Upper lobe of left lung (tissue), 4 donors: ENCODE results near the gene SCRN2.

Experiments
- POLR2A ChIP-seq, 4 donors: fragments of 450-650 bp; IDR thresholded peaks; one replicate each; pipeline ENCODE4 v1.5.1; 2016 to 2017; ENCODE audit warnings: antibody characterized with exemption in 4 of 4, mild to moderate bottlenecking in 2 of 4
- POLR2AphosphoS5 ChIP-seq, 2 donors: sonication (generic); formaldehyde crosslinking; IDR thresholded peaks; one replicate each; pipeline ENCODE4 v1.5.1; 2017; ENCODE audit warnings: antibody characterized with exemption in 2 of 2
- TF ChIP-seq, protein P1 (sequence below), 6 experiments: fragments of 450-650 bp in 4 of 6; fragments of 200-600 bp in 2 of 6; sonication (generic) in 2 of 6; IDR thresholded peaks; one replicate each; pipeline ENCODE4 v1.5.1; 2016 to 2019; ENCODE audit warnings: antibody characterized with exemption in 6 of 6

DNA sequence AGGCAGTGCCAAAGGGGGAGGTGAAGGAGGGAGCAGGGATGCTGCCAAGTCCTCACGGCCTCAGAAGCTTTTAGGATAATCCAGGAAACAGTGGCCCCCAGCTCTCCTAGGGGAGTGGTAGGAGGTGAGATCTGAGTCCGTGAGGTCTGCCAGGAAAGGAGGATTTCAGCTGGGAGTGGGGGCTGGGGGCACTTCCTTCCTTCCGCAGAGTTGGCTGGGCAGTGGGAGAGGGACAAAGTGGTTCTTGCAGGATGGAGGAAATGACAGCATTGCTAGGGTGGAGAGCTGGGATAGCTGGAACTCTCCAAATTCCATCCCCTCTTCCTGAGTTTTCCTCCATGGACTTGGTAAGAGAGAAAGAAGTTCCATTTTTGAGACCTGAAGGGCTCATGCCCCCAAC lies 14.7 kb upstream of the SCRN2 start:
- TF ChIP-seq, protein P1, sequence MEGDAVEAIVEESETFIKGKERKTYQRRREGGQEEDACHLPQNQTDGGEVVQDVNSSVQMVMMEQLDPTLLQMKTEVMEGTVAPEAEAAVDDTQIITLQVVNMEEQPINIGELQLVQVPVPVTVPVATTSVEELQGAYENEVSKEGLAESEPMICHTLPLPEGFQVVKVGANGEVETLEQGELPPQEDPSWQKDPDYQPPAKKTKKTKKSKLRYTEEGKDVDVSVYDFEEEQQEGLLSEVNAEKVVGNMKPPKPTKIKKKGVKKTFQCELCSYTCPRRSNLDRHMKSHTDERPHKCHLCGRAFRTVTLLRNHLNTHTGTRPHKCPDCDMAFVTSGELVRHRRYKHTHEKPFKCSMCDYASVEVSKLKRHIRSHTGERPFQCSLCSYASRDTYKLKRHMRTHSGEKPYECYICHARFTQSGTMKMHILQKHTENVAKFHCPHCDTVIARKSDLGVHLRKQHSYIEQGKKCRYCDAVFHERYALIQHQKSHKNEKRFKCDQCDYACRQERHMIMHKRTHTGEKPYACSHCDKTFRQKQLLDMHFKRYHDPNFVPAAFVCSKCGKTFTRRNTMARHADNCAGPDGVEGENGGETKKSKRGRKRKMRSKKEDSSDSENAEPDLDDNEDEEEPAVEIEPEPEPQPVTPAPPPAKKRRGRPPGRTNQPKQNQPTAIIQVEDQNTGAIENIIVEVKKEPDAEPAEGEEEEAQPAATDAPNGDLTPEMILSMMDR (IDR thresholded peaks at IDR 0.05), result no peak
- peak; percentile 42 for TF ChIP-seq POLR2AphosphoS5 (IDR thresholded peaks at IDR 0.05)
- TF ChIP-seq POLR2A (IDR thresholded peaks at IDR 0.05), result no peak
